Measurements from ENCODE around the gene ARIH2.
A peak's percentile ranks its signal among the peaks of the same experiment; 100 is the strongest.

The ARIH2 gene

DNA sequence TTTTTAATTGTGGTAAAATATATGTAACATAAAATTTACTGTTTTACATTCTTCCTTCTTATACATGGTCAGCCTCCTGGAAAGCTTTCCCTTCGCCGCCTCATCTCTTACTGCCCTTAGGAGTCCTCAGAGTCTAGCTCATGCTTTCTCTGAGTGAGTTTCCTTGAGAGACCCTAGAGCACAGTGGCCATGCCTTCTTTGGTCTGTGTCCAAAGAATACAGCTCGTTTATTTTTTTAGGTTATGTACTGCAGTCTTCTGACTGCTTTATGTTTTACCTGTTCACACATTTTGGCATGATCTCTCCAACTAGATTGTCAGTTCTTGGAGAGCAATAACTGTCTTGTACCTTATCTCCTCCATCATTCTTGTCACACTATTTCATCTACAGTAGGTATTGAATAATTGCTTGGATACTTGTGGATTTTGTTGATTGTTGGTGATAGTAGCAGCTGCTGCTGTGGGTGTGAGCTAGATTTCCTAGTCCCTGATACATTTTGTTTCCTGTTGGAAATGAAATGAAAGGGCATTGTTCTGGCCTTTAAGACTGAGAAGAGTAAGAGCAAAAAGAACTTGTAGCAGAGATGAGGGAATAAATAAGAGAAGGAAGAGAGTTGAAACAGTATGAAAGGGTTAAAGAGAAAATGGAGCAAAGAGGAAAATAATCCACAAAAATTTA is 10.9 kb downstream of the ARIH2 start:
- DNase-seq: no peak

DNA sequence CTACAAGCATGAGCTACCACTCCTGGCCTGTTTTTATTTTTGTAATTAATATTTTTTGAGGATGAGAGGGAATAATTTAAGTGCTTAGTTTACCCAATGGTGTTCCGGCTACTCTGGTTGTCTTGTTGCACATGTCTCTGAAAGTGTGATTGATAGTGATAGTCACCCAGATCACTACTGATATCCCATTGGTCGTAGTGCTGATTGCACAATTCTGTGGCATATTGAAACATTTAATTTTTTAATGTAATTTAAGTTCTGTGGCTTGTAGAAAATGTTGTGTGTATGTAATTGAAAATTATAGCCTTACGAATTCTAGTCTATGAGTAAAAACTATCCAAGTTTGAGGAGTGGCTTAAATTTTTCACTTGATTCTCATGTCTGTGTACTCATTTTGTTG is 11.9 kb downstream of the ARIH2 start:
- no peak for DNase-seq

DNA sequence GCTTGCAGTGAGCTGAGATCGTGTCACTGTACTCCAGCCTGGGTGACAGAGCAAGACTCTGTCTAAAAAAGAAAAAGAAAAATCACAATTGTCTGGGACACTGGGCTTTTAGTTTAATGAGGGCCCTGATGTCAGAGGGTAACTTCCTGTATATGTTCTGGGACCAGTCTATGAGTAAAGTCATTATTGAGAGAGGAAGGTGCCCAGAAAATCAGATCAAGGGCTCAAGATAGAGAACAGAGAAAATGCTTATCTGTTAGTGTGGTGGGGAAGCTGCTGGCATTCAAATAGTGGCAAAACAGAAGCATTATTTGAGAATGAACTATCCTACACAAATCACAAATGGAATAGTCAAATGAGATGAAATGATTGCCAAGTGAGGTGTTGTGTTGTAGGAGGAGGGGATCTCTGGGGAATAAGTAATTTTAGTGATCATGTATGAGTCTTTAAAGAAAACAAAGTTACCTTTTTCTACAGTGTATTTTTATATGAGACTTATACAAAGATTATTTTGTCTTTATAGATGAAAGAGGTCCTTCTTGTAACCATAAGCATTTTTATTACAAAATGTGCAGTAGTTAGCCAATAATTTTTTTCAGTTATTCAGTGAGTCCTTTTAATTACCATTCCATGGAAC is 13.4 kb downstream of the ARIH2 start:
- DNase-seq: no peak

DNA sequence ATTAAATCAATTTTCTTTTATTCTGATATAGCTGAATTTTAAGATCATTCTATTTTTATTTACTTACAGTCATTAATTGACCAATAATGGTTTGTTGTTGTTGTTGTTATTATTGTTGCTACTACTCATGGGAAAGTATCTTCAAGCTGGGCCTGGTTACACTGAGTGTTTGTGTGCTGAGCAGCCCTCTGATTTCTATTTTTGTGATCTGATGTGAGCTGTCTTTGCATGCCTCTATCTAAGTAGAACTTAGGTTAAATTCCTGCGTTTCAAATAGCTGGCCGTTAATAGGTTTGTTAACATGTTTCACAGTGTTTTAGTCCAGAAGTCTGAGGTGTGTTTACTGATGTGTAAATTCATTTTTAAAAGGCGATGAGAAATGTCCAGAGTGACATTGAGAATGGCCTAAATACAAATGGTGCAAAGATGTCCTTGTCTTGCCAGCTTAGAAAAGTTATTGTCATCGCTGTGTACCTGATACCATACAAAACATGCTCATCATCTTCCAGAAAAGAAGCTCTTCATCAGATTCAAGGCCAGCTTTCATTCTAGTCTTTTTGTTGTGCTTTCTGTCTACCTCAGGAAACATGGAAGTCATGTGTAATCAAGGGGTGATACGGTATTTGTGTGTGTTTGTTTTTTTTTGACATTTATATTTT is 15.8 kb downstream of the ARIH2 start:
- no peak for DNase-seq

DNA sequence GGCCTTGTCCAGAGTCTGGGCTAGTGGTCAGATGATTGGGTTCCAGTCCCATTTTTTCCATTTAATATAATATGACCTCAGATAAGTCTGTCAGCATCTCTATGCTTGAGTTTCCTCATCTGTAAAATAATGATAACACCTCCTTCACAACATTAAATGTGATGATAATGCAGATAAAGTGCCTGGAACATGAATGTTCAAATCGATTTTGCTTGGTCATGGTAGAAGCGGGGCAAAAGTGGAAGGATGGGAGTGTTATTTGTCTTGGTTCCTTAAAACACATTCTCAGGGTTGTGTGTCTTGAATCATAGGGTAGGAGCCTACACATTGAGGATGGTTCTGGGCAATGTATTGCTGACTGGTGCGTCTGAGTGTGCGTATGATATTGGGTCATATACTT is 16.9 kb downstream of the ARIH2 start:
- no peak for DNase-seq

DNA sequence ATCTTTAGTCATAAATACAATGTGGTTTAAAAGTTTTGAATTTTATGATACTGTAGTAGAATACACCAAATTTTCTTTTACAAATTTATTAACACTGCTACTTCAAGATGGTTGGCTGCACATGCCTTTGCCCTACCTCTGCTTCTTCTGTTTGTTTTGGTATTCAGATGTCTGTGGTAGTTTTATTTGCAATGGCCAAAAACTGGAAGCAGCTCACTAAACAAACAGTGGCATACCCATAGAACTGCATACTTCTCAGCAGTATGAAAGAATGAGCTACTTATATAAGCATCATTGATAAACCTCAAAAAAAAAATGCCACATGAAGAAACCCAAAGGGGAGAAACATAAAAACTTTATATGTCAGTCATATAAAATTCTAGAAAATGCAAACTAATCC is 19.5 kb downstream of the ARIH2 start:
- DNase-seq: no peak

DNA sequence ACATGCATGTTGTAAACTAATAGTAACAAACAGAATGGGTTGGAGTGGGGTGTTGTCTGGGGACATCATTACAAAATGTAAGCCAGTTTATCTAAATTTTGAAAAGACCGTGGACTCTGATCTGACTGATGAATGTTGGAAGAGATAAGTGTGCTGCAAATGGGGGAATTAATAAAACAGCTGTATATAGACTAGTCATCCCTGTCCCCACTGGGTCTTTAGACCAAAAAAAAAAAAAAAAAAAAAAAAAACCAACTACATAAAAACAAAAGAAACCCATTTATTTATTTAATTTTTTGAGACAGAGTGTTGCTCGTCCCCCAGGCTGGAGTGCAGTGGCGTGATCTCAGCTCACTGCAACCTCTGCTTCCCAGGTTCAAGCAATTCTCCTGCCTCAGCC is 20.0 kb downstream of the ARIH2 start:
- no peak for DNase-seq

DNA sequence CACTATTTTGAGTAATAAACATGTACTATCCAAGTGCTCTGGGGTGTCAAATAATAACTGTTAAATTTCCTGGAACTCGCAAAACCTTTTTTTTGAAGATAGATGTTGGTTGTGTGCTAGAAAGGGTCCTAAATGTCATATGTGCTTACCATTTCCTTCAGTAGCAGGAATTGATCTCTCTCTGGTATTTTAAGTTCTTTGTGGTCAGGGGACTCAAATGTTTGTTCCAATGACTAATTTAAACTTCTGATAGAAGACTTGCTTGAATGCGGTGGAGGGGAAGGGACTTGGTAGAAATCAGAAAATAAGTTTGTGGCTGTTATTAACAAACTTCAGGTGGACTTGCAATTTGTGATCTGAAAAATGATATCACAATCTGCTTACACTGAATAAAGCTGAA is 26.8 kb downstream of the ARIH2 start:
- no peak for DNase-seq

DNA sequence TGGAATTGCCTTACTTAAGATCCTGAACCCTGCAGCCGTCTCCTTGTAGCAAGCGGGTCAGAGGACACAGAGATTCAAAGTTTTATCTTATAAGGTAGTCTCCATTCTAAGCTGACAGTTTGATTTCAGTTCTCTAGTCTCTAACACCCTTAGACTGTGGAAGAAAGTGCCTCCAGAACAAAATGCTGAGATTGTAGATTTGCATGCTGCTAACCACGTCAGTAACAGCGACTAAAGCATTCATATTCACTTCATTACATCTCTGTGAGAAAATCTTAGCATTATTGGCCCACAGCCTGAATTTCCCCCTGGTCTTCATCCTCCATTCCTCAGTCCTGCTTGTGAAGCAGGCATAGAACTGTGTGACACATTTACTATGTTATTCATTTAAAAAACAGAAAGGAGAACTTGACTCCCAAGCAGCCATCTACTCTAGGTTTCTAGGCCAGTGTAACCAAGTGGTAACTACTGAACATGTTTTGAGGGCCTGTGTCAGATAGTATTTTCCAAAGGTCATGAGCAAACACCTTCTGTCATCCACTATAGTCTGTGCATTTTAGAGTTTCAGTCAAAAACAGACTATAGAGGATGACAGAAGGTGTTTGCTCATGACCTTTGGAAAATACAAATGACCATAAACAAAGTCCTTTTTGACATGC is 27.4 kb downstream of the ARIH2 start:
- DNase-seq: no peak

DNA sequence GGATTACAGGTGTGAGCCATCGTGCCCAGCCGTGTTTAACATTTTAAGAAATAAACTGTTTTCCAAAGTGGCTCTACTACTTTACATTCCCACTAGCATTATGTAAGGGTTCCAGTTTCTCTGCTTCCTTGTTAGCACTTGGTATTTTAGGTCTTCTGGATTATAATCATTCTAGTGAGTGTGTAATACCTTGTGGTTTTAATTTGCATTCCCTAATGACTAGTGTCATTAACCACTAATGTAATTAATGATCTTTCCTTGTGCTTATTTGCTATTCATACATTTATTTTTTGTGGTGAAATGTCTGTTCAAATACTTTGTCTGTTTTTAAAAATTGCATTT is 30.7 kb downstream of the ARIH2 start:
- DNase-seq: no peak

DNA sequence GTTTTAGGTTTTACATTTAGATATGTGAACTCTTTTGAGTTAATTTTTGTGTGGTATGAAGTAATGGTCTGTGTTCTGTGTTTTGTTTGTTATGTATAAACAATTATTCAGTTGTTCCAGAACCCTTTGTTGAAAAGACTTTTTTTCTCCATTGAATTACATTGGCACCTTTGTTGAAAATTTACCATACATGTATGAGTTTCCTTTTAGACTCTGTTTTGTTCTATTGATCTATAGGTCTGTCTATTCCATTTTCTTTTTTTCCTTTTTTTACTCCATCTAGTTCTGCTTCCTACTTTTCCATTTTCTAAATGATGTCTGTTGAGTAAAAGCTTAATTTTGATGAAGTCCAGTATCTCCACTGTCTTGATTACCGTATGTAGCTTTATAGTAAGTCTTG is 31.4 kb downstream of the ARIH2 start:
- DNase-seq: no peak

DNA sequence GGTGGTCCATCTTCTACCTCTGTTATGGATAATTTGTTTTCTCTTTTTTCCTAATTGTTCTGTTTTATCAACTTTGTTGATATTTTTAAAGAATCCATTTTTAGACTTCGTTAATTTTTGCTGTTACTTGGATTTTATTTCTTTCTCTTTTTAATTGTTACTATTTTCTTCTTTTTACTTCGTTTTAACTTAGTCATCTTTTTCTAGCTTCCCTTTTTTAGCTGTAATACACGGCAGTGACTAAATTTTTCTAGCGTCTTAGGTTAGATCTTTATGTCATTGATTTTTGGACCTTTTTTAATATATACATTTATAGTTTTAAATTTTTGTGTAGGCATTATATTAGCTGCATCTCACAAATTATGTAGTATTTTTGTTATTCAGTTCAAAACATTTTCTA is 33.1 kb downstream of the ARIH2 start:
- no peak for DNase-seq

DNA sequence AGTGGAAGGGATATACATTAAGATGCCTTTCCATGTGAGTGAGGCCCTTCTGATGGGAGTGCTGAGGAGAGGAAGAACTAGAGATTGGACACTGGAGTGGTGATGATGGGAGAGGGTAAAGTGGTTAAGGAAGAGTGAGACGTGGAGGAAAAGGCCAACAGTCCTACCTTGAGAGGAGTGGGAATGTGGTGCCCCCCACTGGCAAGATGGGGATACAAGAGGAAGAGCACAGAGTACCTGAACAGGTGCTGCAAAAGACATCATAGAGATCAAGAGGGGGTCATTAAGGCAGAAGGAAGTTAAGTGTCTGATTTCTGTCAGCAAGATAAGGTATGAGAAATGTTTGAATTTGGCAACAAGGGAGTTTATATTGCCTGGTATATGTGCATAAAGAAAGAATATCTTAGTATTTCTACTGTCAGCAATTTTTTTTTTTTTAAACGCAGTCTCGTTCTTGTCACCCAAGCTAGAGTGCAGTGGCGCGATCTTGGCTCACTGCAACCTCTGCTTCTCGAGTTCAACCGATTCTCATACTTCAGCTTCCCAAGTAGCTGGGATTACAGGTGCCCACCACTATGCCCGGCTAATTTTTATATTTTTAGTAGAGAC is 34.0 kb downstream of the ARIH2 start:
- peak; percentile 33 for DNase-seq

DNA sequence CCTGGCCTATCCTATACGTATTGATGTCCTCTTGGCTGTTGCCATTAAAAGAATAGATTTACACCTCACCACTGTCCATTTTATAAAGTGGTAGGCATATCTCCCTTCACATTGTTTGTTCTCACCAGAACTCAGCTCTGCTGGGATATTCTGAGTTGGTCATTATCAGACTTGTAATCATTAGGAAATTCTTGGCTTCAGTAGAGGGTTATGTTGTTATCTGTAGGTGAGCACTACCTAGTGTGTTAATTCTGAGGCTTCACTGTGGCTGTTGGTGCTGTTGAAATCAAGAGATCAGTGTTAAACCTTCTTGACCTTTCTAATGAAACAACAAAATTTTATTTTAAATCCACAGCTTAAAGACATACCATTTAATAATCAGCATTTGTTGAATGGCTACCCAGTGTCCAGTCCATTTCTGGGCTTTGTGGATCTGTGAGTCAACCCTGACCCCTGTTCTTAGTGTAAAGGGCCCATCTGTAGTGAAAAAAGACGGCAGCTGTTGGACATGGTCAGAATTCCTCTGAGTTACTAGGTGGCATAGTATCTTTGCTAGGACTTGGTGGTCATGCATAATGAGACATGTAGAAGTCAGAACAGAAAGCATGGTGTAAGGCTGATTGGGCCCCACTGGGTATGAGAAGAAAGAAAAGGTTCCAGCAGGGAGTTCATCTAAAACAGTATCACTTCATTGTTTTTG is 38.5 kb downstream of the ARIH2 start:
- DNase-seq: no peak

DNA sequence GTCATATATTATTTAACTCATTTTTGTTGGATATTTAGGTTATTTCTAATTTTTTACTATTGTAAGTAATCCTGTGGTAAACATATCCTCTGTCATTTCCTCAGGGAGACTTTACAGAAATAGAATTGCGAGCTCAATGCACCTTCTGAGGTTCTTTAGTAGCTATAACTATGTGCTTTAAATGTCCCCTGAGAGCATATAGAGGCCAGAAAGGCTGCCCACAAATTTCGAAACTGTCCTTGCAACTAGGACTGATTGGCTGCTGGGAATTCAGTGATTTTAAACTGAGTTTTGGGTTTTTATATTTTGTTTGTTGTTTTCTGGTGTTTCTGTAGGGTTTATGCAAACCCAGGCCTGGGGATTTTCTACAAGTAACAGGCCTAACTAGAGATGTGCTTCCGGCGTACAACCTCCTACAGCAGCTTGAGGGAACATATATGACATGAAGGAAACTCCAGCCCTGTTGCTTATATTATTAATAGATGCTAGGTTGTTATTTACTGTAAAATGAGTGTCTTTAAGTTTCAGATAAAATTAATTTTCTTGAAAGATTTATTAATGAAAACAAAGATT is 42.3 kb downstream of the ARIH2 start:
- DNase-seq: no peak

DNA sequence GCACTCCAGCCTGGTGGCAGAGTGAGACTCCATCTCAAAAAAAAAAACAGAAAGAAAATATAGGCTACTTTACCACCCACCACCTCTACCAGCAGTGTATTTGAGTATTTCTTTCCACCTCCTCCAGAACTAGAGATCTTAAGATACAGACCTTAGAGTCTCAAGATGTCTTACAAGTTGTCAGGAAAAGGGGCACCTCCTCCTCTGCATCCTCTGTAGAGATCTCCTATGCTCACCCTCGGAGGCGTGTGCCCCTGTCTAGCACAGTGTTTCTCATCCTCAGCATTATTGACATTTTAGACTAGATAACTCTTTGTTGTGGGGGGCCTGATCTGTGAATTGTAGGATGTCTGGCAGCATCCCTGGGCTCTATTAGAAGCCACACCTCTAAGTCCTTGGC is 43.7 kb downstream of the ARIH2 start:
- no peak for DNase-seq

DNA sequence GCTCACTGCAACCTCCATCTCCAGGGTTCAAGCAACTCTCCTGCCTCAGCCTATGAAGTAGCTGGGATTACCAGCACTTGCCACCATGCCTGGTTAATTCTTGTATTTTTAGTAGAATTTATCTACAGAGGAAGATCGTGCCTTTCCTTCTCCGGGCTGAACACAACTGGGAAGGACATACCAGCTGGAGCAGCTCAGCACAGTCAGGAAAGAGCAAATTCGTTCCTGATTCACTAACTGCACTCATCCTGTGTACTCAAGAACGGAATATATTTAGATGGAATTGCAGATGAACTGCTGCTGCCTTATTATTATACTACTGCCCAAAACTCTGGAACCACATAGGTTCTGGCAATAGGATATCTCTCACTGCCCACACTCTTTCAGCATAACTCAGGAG is 44.3 kb downstream of the ARIH2 start:
- no peak for DNase-seq

DNA sequence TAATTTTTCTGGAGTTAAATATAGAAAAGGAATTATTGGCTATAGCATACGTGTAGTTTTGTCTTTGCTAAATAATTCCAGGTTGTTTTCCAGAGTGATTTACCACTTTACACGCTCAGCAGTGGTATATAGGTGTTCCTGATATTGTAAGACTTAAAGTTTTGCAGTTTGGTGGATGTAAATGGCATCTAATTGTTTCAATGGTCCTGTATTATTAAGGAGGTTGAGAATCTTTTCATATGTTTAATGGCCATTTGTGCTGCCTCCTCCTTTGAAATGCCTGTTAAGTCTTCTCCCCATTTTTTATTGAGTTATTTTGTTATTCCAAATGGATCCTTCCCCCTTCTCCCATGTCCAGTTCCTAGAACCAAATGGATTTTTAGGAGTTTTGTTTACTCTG is 44.9 kb downstream of the ARIH2 start:
- DNase-seq: no peak

DNA sequence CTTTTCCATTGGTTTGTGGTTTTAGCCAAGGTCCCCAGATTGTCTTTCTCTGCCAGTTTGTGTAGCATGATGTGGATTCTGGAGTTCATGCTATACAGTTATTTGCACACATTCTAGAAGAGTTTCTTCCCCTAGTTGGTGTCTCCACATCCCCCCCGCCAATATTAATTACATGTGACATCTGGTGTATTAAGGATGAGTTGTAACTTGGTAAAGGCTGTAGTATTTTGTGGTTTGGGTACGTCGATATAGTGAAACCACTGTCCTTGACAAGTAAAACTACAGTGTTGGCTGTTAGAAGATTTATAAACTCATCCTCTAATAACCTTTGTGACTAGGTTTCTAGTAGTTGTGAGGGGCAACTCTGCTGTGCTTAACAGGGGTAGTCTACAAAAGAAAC is 47.7 kb downstream of the ARIH2 start:
- DNase-seq: no peak

DNA sequence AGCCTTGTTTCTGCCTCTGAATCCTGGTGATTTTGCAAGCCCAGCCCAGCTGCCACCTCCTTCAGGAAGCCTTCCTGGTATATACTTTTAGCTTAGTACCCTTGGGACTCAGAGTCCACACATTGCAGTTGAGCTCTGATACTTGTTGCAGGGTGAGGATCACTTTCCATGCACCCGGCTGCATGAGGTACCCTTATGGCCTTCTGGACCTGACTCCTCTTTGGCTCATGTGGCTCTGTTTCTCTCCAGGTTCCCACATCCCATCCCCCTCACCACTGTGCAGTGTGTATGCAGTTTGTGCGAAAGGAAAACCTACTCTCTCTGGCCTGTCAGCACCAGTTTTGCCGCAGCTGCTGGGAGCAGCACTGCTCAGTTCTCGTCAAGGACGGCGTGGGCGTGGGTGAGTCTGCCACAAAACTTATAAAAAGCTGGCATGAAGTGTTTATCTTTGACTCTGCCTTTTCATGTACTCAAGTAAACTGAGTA is 48.3 kb downstream of the ARIH2 start:
- no peak for DNase-seq

DNA sequence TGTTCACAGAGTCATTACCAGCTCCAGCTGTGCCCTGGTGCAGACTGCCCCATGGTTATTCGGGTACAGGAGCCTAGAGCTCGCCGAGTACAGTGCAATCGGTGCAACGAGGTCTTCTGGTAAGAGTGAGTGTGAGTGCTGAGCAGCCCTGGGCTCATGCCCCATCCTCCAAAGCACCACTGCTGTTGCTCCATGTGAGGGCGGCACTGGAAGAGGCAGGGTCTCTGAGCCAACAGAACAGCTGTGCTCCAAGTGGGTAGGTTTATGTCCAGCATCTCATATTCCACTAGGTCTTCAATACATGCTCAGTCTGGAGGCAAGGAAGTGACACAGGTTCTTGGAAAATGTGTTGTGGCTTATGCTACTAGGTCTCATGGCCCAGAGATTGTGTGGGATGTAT is 51.9 kb downstream of the ARIH2 start:
- DNase-seq: no peak

DNA sequence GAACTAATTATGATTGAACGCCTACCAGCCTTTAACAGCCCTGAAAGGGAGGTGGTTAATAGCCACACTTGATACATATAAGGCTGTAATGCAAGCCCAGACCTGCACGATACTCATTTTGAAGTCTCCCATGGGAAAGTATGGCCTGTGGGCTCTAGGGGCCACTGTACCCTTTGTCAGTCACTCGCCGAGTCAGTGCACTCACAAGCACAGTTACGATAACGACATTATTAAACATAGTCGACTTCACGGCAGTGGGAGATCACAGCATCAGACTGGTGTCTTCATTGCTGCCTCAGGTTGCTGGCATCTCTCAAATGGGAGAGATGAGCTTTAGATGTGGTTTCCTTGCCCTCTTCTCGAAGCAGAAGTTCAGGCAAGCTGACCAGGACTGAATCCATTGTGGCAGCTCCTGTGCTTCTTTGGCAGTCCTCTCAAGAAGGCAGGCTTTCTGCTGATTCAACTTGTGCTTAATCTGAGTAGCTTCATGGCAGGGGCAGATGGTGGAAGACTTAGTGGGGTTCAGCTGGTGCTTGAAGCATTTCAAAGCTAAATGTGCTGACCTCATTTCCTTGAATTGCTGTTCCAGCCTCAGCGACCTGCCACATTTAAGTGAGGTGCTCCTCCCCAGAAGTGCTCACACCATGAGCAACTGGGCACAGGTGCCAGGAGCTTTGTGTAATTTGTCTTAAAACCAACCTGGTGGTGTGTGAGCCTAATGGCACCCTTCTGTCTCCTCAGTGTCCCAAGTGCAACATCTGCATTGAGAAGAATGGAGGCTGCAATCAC is 55.6 kb downstream of the ARIH2 start:
- DNase-seq: no peak
